Amygdala (tissue), 56 donors: Measurements from ENCODE around the gene FOXA1.

ENCODE experiments used
- DNase-seq, 56 donors: peaks; one replicate each; lab custom pipeline; 2025; lab: John Stamatoyannopoulos, UW

The FOXA1 gene

DNA sequence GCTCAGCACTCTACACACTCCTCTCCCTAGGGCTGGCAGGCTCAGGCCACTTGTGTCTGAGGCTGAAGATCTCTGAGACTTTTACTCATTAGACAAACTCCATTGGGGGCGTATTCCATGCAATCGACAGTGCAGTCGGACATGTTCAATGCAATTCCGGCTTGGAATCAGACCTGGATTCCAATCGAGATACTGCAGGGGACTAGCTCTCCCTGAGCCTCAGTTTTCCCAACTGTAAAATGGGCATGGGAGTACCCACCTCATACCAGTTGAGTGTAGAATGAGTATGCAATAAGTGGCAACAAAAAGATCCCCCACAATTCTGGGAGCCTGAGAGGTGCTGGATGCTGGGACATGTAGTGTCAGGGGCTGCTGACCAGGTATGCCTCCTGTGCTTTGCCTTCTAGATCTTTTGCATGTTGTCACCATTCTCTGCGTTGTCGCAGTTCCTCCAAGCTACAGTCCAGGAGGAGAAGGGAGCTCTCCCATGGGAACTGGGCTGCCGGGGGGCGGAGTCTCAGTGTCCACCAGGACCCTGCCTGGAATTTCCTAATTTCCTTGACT lies 8.7 kb upstream of the FOXA1 start:
- DNase-seq: no peak

DNA sequence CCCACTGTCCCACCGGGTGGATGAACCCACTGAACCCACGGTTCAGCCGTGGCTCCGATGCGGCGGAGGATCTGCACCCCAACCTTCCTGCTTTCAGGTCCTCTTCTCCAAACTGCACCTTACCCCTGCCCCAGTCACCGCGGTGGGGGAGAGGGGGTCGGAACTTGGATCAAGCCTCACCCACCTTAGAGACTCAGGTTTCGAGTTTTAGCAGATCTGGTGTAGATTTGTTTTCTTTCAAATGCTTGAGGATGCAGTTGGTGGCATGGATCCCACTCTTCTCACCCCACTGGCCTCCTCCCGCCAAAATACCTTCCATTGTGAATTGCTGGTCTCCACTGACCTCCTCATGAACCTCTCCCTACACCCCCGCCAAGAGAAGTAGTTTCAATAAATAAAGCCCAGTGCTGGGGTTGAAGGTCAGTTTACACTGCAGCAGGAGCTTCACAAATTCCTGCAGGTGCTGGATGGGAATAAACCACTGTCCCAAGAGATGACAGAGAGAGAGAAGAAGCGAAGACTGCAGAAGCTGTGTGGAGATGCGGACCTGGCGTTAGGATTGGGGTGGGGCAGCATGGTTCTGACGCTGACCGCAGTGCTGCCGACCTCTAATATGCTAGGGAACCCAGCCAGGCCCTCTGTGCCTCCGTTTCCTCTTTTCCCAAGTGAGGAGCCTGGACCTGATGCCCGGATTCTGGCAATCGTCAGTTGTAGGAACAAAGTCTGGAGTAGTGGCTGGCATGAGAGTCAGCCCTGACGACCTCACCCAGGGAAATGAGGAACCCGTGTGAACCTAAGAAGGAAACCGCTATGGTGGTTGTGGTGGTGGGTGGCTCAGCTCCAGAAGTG lies 7.8 kb upstream of the FOXA1 start:
- no peak for DNase-seq

DNA sequence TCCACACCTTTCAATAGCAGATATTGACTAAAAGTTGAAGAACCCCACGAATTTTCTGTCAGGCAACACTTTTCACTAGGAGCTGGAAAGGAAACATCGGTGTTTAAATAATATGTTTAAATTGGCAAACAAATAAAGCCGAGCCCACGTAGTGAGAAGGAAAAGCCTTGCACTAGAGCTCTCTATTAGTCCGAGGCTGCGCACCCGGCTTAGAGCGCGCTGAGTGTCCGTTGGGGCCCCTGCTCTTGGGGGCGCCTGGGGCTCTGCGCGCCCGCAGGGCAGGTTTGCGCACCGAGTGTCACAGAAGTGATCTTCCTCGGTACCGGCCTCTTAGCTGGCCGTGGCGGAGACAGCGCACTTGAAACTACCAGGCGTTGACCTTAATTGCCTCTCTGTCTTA lies 6.8 kb upstream of the FOXA1 start:
- DNase-seq: no peak

DNA sequence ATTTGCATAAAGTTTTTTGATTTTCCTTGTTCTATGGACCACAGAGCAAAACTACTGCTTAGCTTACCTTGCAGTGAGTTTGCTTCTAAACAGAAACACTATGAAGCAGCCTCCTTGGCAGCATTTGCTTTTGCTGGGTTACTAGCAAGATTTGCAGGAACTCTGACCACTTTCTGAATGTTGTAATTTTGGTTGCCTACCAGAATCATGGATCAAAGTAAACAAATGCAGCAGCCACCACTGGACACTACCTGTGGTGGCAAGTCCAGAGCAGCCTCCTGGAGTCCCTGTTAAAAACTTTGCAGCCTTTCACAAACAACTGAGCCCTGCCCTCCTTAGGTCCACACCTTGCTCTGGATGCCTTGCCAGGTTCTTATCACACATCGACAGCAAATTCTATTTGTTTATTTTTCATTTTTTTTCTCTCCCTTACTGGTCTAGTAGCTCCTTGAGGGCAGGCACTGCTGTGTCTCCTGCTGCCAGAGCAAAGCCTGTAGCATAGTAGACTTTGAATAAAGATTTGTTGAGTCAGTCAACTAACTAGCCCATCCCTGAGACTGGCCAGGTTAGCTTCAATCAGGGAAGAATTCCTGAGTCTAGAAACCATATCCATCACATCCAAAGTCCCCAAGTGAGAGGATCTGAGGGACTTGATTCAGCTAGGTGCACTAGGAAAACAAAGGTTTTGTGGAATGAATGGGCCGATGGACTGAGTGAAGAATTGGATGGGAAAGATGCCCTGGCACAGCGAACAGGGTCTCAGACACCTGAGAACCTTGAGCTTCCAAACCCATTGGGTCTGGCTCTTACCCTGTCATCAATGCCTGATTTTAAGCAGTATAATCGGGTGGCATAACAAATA lies 6.1 kb upstream of the FOXA1 start:
- no peak for DNase-seq

DNA sequence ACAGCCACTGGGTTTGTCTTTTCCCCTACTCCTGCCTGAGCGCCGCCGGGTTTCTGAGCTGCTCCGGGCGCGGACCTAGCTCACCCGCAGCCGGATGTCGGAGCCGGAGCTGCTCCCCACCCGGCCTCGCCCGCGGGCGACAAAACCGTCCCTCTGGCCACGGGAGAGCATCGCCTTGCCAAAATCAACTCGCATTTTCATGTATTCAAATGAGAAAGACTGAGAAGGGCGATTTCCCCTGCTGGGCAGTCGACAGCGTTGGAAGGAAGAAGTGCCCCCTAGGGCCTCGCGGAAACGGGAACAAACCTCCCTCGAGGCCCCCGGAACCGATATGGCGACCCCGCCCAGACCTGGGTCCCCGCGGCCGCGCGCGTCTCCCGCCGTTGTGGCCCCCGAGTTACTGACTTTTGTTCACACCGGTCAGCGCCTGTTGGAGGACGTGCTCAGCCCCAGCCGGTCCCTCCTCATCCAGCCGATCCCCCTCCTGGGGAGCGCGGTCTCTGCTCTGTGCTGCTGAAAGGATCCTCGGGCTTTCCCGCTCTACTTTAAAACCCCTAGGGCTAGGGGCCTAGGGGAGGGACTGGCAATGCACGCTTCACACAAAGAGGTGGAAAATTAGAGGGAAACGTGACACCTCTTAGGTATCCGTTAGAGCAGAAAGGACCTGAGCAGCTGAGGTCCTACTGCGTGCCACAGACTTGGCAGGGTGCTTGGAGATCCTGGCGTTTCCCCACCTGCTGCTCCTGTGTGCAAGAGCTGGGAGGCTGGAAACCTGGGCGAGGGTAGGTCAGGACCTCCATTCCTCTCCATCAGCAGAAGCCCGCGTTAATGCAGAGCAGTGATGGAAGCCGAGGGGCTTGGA lies 4.7 kb upstream of the FOXA1 start:
- no peak for DNase-seq

DNA sequence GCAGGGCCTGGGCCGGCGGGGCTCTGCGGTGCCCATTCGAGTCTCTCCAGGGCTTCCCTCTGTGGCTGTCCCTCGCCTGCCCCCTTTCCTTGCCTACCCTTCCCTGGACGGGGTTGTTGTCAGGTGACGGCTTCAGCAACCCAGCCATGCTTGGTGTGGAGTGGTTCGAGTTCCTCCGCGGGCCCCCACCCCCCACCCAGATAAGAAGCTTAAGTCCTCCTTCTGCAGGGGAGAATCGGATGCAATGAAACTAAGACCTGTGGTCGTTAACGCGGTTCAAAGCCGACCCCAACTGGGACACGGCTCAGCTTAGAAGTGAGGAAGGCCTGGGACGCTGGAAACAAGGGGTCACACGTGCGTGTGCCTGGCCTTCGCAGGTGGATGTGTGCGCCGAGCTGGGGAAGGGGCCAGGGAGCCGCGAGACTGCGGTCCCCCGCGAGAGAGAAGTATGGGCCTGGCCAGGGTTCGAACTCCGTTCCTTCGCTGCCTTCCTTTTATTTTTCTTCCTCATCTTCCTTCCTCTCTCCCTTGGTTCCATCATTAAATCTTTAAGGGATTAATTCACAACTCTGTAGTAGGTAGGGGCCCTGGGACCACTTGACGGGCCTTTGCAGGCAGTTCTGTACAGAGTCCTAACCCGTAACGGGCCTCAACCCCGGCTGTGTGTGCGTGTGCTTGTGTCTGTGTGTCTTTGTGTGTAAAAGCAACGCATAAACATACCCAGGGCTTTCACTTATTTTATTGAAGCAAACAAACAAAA lies 3.9 kb upstream of the FOXA1 start:
- DNase-seq: no peak

DNA sequence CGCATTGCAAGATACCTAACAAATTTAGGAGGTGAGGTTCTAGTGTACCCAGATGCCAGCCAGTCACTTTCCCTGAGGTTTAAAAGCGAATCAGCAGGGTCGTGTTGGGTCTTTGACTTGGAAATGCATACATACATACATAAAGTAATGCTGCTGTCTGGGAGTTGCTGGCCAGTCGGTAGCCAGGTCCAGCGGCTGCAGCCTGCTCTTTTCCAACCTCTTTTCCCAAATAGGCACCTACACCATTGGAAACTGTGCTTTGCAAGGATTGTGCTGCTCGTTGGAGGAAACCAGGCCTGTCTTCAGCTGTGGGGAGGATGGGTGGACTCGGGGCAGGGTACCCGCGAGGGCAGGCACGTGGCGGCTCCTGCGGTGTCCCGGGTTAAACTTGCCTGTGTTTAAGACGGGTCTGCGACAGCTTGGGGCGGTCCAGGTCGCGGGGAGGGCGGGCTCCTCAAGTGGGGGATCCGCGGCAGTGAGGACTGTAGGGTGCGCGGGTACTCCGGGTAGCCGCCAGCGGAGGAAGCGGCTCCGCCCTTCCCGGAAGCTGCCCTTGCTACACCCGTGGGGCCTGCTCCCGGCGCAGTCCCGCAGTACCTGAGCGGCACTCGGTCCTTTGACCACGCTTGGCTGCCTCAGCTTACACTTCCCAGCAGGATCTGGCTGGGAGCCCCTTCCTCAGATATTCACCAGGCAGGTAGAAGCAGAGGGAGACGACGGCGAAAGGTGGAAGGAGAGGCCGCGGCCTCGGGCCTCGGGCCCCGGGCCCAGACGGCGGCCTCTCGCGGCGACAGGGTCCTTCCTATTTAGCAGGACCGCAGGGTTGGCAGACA lies 3.1 kb upstream of the FOXA1 start:
- no peak for DNase-seq

DNA sequence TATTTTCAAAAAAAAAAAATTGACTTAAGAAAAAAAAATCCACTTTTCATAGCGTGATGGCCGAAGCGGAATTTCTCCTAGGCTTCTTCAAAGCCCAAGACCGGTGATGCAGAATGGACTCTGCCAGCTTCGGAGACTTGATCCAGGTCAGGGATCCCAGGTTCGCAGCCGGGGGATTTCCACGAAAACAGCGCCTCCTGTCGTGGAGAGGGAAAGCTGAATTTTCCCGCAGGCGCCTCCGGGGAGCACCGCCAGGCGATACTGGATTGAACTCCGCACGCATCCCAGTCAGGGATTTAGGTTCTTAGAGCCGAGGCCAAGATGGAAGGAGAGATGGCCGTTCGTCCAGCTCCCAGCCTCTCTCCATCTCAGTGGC lies 2.5 kb upstream of the FOXA1 start:
- DNase-seq: no peak

DNA sequence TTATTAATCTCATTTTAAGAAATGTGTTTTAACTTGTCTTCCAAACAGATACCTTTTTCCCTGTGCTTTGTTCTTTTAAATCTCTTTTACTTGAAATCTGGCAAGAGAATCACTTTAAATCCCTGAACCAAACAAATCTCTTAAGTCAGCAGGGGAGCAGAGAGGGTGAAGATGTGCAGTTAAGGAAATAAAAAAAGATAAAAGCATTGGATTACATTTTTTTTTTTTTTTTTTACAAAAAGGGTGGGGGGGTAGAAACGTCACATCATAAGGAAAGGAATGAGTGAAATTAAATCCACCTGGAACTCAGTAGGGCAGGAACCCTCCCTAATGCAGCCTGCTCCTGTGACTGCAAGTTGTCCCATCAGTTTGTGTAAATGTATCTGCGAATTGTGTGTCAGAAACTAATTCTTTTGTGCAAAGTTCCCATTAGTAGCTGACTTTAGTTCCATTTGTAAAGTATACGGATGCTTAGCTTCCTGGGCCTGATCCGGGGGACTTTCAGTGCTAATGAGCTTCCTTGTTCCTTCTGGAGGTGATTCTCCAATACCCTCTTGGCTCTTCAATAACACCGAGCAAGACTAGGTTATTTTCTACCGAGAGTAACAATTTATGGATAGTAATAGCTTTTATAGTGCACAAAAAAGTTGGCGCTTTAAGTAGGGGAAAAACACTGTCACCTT lies 1.9 kb upstream of the FOXA1 start:
- no peak for DNase-seq

DNA sequence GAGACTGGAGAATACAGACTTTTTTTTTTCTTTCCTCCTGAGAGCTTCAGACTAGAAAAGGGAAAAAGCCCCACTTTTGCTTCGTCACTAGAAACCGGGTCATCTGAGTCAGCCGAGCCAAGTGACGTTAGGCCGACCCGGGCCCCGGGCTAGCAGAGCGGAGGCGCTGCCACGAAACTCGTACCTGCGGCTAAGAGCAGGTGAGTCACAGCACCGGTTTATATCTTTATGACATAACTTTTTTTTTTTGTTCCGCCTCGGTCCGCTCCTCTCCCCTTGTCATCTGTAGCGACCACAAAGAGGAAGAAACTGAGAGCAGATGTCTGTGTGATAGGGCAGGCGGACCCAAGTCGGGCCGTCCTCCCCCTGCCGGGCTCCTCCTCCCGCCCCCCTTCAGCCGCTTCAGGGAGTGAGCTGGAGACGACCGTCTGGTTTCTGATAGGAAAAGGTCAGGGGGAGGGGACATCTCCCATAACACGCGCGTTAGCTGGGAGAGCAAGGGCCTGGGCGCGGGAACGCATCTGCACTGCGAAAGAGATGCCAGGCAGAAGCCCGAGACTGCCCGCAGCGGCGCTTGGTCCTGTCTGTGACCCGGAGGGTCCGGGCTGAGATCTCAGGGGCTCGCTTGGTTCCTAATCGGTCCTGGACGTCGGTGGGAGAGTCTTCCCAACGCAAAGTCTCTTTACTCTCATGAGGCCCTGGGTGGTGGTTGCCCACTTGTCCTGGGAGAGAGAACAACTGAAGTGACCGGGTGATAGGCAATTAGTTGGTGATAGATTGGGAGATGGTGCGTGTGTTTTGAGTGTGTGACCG lies 966 bp upstream of the FOXA1 start:
- DNase-seq: no peak

DNA sequence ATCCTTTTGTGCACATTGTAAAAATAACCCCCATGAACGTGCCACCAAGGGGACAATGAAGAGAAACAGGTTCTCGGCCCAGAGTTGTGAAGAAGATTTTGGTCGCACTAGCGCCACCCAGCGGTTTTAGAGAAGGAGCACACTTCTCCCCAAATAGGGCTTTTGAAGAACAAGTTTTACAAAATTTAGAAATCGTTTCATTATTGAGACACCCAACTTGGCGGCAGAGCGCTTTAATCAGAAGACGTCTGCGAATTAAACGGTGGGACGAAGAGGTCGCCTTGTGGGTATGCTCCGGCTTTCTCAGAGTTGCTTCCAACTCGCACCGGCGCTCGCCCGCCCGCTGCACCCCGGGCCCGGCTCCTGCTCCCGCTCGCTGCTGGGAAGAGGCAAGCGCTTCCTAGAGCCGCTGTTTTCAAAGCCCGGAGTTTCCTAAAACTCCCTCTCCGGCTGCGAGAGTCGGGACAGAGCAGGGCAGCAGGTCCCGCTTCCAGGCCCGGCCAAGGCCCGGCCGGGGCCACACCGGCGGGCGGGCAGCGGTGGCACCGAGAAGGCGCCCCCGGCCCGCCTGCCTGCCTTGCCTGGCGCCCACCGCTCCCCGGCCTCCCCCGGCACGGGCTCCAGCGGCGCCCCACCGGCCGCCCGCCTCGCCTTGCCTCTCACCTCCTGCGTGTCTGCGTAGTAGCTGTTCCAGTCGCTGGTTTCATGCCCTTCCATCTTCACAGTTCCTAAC lies 645 bp downstream of the FOXA1 start:
- peak in 7 of 56 donors; percentile 4 to 30 (median 21) for DNase-seq

DNA sequence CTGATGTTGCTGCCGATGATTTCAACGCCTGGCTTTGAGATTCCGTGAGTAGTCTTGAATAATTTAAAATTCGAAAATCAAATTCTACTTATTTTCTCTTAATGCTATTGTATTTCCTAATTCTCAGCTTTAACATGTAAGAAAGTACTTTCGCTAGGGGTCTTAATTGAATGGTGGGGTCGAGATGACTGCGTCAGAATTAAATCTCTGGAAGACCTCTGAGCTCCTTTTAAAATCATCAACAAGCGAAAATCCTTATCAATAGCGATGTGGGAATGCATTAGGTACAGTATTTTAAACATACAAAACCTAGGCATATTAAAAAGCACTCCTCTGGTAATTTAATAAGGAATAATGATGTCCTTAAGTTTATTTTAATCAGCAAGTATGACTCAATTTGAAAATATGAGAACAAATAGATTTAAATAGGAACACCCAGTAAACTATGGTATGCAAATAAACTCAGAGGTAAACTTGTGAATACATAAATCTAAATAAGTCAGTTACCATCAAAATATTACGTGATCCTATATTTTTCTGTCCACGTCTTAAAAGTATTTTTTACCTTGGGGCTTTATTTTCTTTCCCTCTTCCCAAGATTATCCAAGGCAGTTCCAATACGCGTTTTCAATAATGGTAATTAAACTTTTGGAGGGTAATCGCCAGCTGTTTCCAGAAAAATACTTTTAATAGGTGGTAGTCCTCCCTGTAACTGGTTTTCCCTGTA lies 1.4 kb downstream of the FOXA1 start:
- DNase-seq: no peak

DNA sequence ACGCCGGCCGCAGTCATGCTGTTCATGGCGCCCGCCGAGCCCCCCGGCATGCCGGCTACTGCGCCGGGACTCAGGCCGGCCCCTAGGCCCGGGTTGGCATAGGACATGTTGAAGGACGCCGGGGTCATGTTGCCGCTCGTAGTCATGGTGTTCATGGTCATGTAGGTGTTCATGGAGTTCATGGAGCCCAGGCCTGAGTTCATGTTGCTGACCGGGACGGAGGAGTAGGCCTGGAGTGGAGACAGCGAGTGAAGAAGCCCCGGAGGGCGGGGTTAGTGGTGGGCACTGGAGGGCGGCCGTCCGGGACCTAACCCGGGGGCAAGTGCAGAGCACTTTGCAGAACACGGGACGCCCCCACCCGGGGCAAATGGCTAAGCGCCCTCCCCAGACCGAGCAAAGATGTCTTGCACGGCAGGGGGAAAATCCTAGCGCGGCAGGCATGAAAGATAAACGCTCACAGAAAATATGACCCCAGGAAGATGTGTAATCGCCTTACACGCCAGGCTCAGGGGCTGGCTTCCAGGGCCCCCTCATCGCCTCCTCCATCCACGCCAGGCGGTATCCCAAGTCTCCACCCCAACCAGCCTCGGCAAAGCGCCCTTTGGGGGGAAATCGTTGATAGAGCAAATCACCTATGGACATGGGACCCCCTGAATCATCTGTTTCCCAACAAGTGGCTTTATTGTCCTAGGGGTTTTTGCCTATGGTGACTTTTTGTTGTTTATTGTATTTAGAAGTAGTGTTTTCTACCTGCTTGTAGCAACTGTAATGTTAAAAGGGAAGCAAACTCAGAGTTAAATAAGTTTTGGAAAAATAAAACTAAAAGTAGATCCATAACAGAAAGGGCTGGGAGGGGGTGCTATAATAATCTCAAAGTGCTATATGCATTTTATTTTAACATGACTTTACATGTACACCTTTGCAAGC lies 2.3 kb downstream of the FOXA1 start:
- no peak for DNase-seq

DNA sequence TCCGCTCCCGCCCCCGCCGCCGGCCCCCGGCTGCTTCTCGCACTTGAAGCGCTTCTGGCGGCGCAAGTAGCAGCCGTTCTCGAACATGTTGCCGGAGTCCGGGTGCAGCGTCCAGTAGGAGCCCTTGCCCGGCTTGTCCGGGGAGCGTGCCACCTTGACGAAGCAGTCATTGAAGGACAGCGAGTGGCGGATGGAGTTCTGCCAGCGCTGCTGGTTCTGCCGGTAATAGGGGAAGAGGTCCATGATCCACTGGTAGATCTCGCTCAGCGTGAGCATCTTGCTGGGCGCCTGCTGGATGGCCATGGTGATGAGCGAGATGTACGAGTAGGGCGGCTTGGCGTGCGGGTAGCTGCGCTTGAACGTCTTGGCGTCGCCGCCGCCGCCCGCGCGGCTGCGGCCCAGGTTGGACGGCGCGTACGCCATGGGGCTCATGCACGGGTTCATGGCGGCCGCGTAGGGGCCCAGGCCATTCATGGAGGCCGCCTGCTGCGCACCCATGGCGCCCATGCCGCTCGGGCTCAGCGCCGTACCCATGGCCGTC lies 3.0 kb downstream of the FOXA1 start:
- no peak for DNase-seq
